ENCODE results near the gene RAB3IL1. TPM values are rescaled to one million over a fixed set of nuclear protein-coding genes. Genes with fewer than 3 reads are reported as not detected.

The RAB3IL1 gene
- total RNA-seq, 1 donor from 2014 or later = 10.8 TPM

- DNase-seq = peak; percentile 45
- intact Hi-C loops (cut with DNase I) = no loop called here
- ATAC-seq (ENCODE audit: poor library complexity) = peak; percentile 16
Measured at GRCh38 chr11:61910187-61911127, 6.9 kb downstream of the RAB3IL1 start.

- ATAC-seq (ENCODE audit: poor library complexity) = peak; percentile 57
- DNase-seq = peak; percentile 85
- intact Hi-C loops (cut with DNase I) = no loop called here
Measured at GRCh38 chr11:61908730-61909316, 8.5 kb downstream of the RAB3IL1 start.

- intact Hi-C loops (cut with DNase I) = no loop called here
- DNase-seq = peak; percentile 30
- no peak for ATAC-seq (ENCODE audit: poor library complexity)
Measured at GRCh38 chr11:61907871-61908729, 9.3 kb downstream of the RAB3IL1 start.

GRCh38 chr11:61907282-61907681 is 10.1 kb downstream of the RAB3IL1 start:
- DNase-seq = peak; percentile 33

GRCh38 chr11:61906522-61906909 is 10.8 kb downstream of the RAB3IL1 start:
- ATAC-seq (ENCODE audit: poor library complexity) = no peak
- intact Hi-C loops (cut with DNase I) = no loop called here
- DNase-seq = no peak

More at GRCh38 chr11:61907282-61907681, 10.1 kb downstream of the RAB3IL1 start:
- intact Hi-C loops (cut with DNase I) = no loop called here
- no peak for ATAC-seq (ENCODE audit: poor library complexity)

GRCh38 chr11:61905801-61906521 is 11.4 kb downstream of the RAB3IL1 start:
- ATAC-seq (ENCODE audit: poor library complexity) (no peak), DNase-seq (no peak)
- intact Hi-C loops (cut with DNase I) = no loop called here

GRCh38 chr11:61905067-61905696 is 12.2 kb downstream of the RAB3IL1 start:
- ATAC-seq (ENCODE audit: poor library complexity) (no peak), DNase-seq (no peak)
- intact Hi-C loops (cut with DNase I) = no loop called here

GRCh38 chr11:61904539-61905048 is 12.8 kb downstream of the RAB3IL1 start:
- ATAC-seq (ENCODE audit: poor library complexity) = peak; percentile 50
- no peak for DNase-seq
- intact Hi-C loops (cut with DNase I) = no loop called here

GRCh38 chr11:61903845-61904244 is 13.5 kb downstream of the RAB3IL1 start:
- ATAC-seq (ENCODE audit: poor library complexity) (no peak), DNase-seq (no peak)
- intact Hi-C loops (cut with DNase I) = no loop called here

GRCh38 chr11:61902313-61902712 is 15.1 kb downstream of the RAB3IL1 start:
- intact Hi-C loops (cut with DNase I) = no loop called here
- DNase-seq (no peak), ATAC-seq (ENCODE audit: poor library complexity) (no peak)

- intact Hi-C loops (cut with DNase I) = no loop called here
- ATAC-seq (ENCODE audit: poor library complexity) = no peak
- DNase-seq = no peak
Measured at GRCh38 chr11:61901397-61901796, 16.0 kb downstream of the RAB3IL1 start.

GRCh38 chr11:61900251-61900650 is 17.1 kb downstream of the RAB3IL1 start:
- ATAC-seq (ENCODE audit: poor library complexity) = no peak
- intact Hi-C loops (cut with DNase I) = no loop called here
- DNase-seq = no peak

GRCh38 chr11:61899146-61899841 is 18.1 kb downstream of the RAB3IL1 start:
- intact Hi-C loops (cut with DNase I) = loop anchor here (2.0 kb wide), 2 partner anchors 48 to 184 kb away; no protein-coding TSS in a partner anchor

GRCh38 chr11:61898247-61898582 is 19.2 kb downstream of the RAB3IL1 start:
- no peak for ATAC-seq (ENCODE audit: poor library complexity)
- DNase-seq = no peak
- intact Hi-C loops (cut with DNase I) = loop anchor here (2.0 kb wide), 2 partner anchors 49 to 185 kb away; no protein-coding TSS in a partner anchor

More at GRCh38 chr11:61899146-61899841, 18.1 kb downstream of the RAB3IL1 start:
- DNase-seq (peak; percentile 91), ATAC-seq (ENCODE audit: poor library complexity) (peak; percentile 84)

GRCh38 chr11:61897387-61898246 is 19.7 kb downstream of the RAB3IL1 start:
- intact Hi-C loops (cut with DNase I) = loop anchor here (2.0 kb wide), 2 partner anchors 49 to 185 kb away; no protein-coding TSS in a partner anchor
- ATAC-seq (ENCODE audit: poor library complexity) (peak; percentile 72), DNase-seq (peak; percentile 84)

GRCh38 chr11:61896665-61897386 is 20.5 kb downstream of the RAB3IL1 start:
- intact Hi-C loops (cut with DNase I) = no loop called here
- no peak for ATAC-seq (ENCODE audit: poor library complexity)

More at GRCh38 chr11:61896665-61897386, 20.5 kb downstream of the RAB3IL1 start:
- DNase-seq = no peak

Measured in Right ventricle myocardium superior (tissue), 1 donor.